ENCODE measurements around the gene TTC27. TPM values are rescaled to one million over a fixed set of nuclear protein-coding genes. Genes with fewer than 3 reads are reported as not detected.

TTC27 gene
- total and polyA plus RNA-seq, 2 of the 13 experiments (the other 11 are each of a cell fraction or from before 2014, with no cell fraction given), result 26.7 to 44.7 TPM

- CTCF ChIA-PET (ENCODE audit: low intra/inter-chr PET ratio, low total read pairs), result no interaction called here
- POLR2A ChIA-PET, result no interaction called here
- in situ Hi-C loops (cut with HindIII; ENCODE audit: extremely low pct_ligation_motif_present, low pct_unique_long_range_greater_than_20kb) (no loop called here), intact Hi-C loops (cut with micrococcal nuclease; ENCODE audit: unreplicated experiment) (no loop called here)
- no peak for ATAC-seq
- H3K9ac ChIP-seq (ENCODE audit: insufficient read depth, low read depth, low read length), result no peak overlapping the region
- H4K20me1 ChIP-seq (ENCODE audit: insufficient read depth, low read length), result no peaks in the 10 kb centered on the region
- H3K9me3 ChIP-seq (ENCODE audit: low read length), result no peaks in the 10 kb centered on the region
- H3K79me2 ChIP-seq (ENCODE audit: insufficient read depth, low read length), result no peaks in the 10 kb centered on the region
- H3K36me3 ChIP-seq (replicated peaks in 1 of 2; ENCODE audit: control insufficient read depth in 1 of 2, insufficient read depth in 2 of 2, low read length in 2 of 2), result peaks cover 2% of the 10 kb centered on the region in 2 experiments; a peak in 4 of 5 replicates
- H3K4me2 ChIP-seq (ENCODE audit: low read depth, low read length), result no peak overlapping the region
- no peaks in the 10 kb centered on the region for H3K27me3 ChIP-seq (ENCODE audit: control insufficient read depth in 1 of 2, insufficient read depth in 2 of 2, low read length in 2 of 2)
- H3K4me1 ChIP-seq (ENCODE audit: insufficient read depth, low read length), result peaks cover 8% of the 10 kb centered on the region
- no peak for FAIRE-seq
- no peak overlapping the region for H3K27ac ChIP-seq (ENCODE audit: extremely low read length, insufficient read depth, low read length)
- no peak for DNase-seq (ENCODE audit: low spot score)
- H3K4me3 ChIP-seq (replicated peaks in 1 of 3; ENCODE audit: insufficient read depth in 1 of 3, low read depth in 2 of 3, low read length in 3 of 3), result no peak overlapping the region
- BruUV-seq (replicated peaks), result no TSS peak
- 86% methylated on average over 1 of the region's 1 CpG for WGBS (ENCODE audit: low lambda C conversion rate)
- H2AFZ ChIP-seq (ENCODE audit: low read length), result no peak overlapping the region
- TF ChIP-seq ZNF260 (CRISPR knock-in tag; IDR thresholded peaks at IDR 0.05; ENCODE audit: borderline replicate concordance, low read depth) (no peak), ZGPAT (CRISPR knock-in tag; IDR thresholded peaks at IDR 0.05) (no peak), YEATS4 (CRISPR knock-in tag; IDR thresholded peaks at IDR 0.05; ENCODE audit: borderline replicate concordance) (no peak), KDM4B (CRISPR knock-in tag; IDR thresholded peaks at IDR 0.05) (no peak), CBFB (CRISPR knock-in tag; IDR thresholded peaks at IDR 0.05) (no peak), ZNF512 (CRISPR knock-in tag; IDR thresholded peaks at IDR 0.05) (no peak), FOSL1 (CRISPR knock-in tag; IDR thresholded peaks at IDR 0.05; ENCODE audit: borderline replicate concordance) (no peak), ZFP91 (CRISPR knock-in tag; IDR thresholded peaks at IDR 0.05; ENCODE audit: borderline replicate concordance) (no peak), ZNF318 (CRISPR knock-in tag; IDR thresholded peaks at IDR 0.05) (no peak)
Measured at GRCh38 chr2:32714521-32714920, 86.7 kb downstream of the TTC27 start.

All from HepG2 (cell line).